ENCODE data around the gene ELP5. TPM values are rescaled to one million over a fixed set of nuclear protein-coding genes. Genes with fewer than 3 reads are reported as not detected.

Gene ELP5
- total RNA-seq, 1 donor from 2014 or later = 24.9 TPM

GRCh38 chr17:7222972-7223292 is 29.1 kb upstream of the ELP5 start:
- H3K27ac ChIP-seq (ENCODE audit: low read depth, low read length) = no peak overlapping the region
- TF ChIP-seq CTCF (IDR thresholded peaks at IDR 0.05; ENCODE audit: insufficient read depth, low read depth, low read length) (no peak), EZH2 (IDR thresholded peaks at IDR 0.05; ENCODE audit: insufficient read depth, low read length) (no peak)
- no peak overlapping the region for H3K9ac ChIP-seq (ENCODE audit: low read length)
- H3K4me3 ChIP-seq (ENCODE audit: insufficient read depth, low read depth, low read length) = no peak overlapping the region
- no peak for FAIRE-seq
- no peak overlapping the region for H3K4me2 ChIP-seq (ENCODE audit: low read length)
- H3K9me3 ChIP-seq (ENCODE audit: insufficient read depth, low read depth, low read length) = no peaks in the 10 kb centered on the region
- H3K4me1 Mint-ChIP-seq (ENCODE audit: low read depth, unreplicated experiment) = peaks cover 24% of the 10 kb centered on the region
- no peaks in the 10 kb centered on the region for H3K27me3 ChIP-seq (ENCODE audit: insufficient read depth, low read length)
- H3K9me3 Mint-ChIP-seq (ENCODE audit: unreplicated experiment) = no peaks in the 10 kb centered on the region
- peaks cover 60% of the 10 kb centered on the region for H4K20me1 ChIP-seq (ENCODE audit: insufficient read depth, low read length)
- no peak for DNase-seq (ENCODE audit: low read depth)
- no peak overlapping the region for H2AFZ ChIP-seq (ENCODE audit: low read depth, low read length)
- no peak overlapping the region for H3K27ac Mint-ChIP-seq (ENCODE audit: unreplicated experiment)
- peaks cover 13% of the 10 kb centered on the region for H3K36me3 ChIP-seq (ENCODE audit: insufficient read depth, low read length)
- peaks cover 24% of the 10 kb centered on the region for H3K36me3 Mint-ChIP-seq (ENCODE audit: low read depth, unreplicated experiment)
- H3K4me3 Mint-ChIP-seq (ENCODE audit: unreplicated experiment) = no peak overlapping the region
- H3K79me2 ChIP-seq (ENCODE audit: insufficient read depth, low read length) = peaks cover 36% of the 10 kb centered on the region
- H3K4me1 ChIP-seq (ENCODE audit: insufficient read depth, low read length) = peaks cover 19% of the 10 kb centered on the region
- H3K27me3 Mint-ChIP-seq (ENCODE audit: low read depth, unreplicated experiment) = no peaks in the 10 kb centered on the region

- Histone ChIP-seq H3K4me3 (ENCODE audit: insufficient read depth, low read depth, low read length) (no peak overlapping the region), H3K27ac (ENCODE audit: low read depth, low read length) (no peak overlapping the region), H3K4me1 (ENCODE audit: insufficient read depth, low read length) (peaks cover 17% of the 10 kb centered on the region), H3K36me3 (ENCODE audit: insufficient read depth, low read length) (peaks cover 16% of the 10 kb centered on the region), H4K20me1 (ENCODE audit: insufficient read depth, low read length) (peaks cover 64% of the 10 kb centered on the region), H3K9me3 (ENCODE audit: insufficient read depth, low read depth, low read length) (no peaks in the 10 kb centered on the region), H2AFZ (ENCODE audit: low read depth, low read length) (no peak overlapping the region), H3K79me2 (ENCODE audit: insufficient read depth, low read length) (peaks cover 36% of the 10 kb centered on the region), H3K4me2 (ENCODE audit: low read length) (no peak overlapping the region), H3K9ac (ENCODE audit: low read length) (peak overlapping the region; percentile 16), H3K27me3 (ENCODE audit: insufficient read depth, low read length) (no peaks in the 10 kb centered on the region)
- Mint-ChIP-seq H3K27me3 (ENCODE audit: low read depth, unreplicated experiment) (no peaks in the 10 kb centered on the region), H3K27ac (ENCODE audit: unreplicated experiment) (no peak overlapping the region), H3K36me3 (ENCODE audit: low read depth, unreplicated experiment) (peaks cover 28% of the 10 kb centered on the region), H3K4me3 (ENCODE audit: unreplicated experiment) (peak overlapping the region; percentile 47), H3K4me1 (ENCODE audit: low read depth, unreplicated experiment) (peaks cover 27% of the 10 kb centered on the region), H3K9me3 (ENCODE audit: unreplicated experiment) (no peaks in the 10 kb centered on the region)
- DNase-seq (ENCODE audit: low read depth) (no peak), FAIRE-seq (no peak)
- TF ChIP-seq CTCF (IDR thresholded peaks at IDR 0.05; ENCODE audit: insufficient read depth, low read depth, low read length) = no peak
- no peak for TF ChIP-seq EZH2 (IDR thresholded peaks at IDR 0.05; ENCODE audit: insufficient read depth, low read length)
Observed at GRCh38 chr17:7223375-7223774, 28.6 kb upstream of the ELP5 start.

- Mint-ChIP-seq H3K9me3 (ENCODE audit: unreplicated experiment) (no peaks in the 10 kb centered on the region), H3K27ac (ENCODE audit: unreplicated experiment) (no peak overlapping the region), H3K4me1 (ENCODE audit: low read depth, unreplicated experiment) (peaks cover 23% of the 10 kb centered on the region), H3K27me3 (ENCODE audit: low read depth, unreplicated experiment) (no peaks in the 10 kb centered on the region), H3K36me3 (ENCODE audit: low read depth, unreplicated experiment) (peaks cover 31% of the 10 kb centered on the region), H3K4me3 (ENCODE audit: unreplicated experiment) (peak overlapping the region; percentile 47)
- TF ChIP-seq EZH2 (IDR thresholded peaks at IDR 0.05; ENCODE audit: insufficient read depth, low read length) (no peak), CTCF (IDR thresholded peaks at IDR 0.05; ENCODE audit: insufficient read depth, low read depth, low read length) (no peak)
- no peak for FAIRE-seq
- peaks cover 17% of the 10 kb centered on the region for H3K4me1 ChIP-seq (ENCODE audit: insufficient read depth, low read length)
- no peak overlapping the region for H3K4me2 ChIP-seq (ENCODE audit: low read length)
- H4K20me1 ChIP-seq (ENCODE audit: insufficient read depth, low read length) = peaks cover 69% of the 10 kb centered on the region
- H3K4me3 ChIP-seq (ENCODE audit: insufficient read depth, low read depth, low read length) = no peak overlapping the region
- peaks cover 16% of the 10 kb centered on the region for H3K36me3 ChIP-seq (ENCODE audit: insufficient read depth, low read length)
- no peak overlapping the region for H3K27ac ChIP-seq (ENCODE audit: low read depth, low read length)
- no peak overlapping the region for H2AFZ ChIP-seq (ENCODE audit: low read depth, low read length)
- H3K9ac ChIP-seq (ENCODE audit: low read length) = no peak overlapping the region
- no peaks in the 10 kb centered on the region for H3K27me3 ChIP-seq (ENCODE audit: insufficient read depth, low read length)
- no peak for DNase-seq (ENCODE audit: low read depth)
- H3K79me2 ChIP-seq (ENCODE audit: insufficient read depth, low read length) = peaks cover 39% of the 10 kb centered on the region
- H3K9me3 ChIP-seq (ENCODE audit: insufficient read depth, low read depth, low read length) = no peaks in the 10 kb centered on the region
Observed at GRCh38 chr17:7224110-7224509, 27.9 kb upstream of the ELP5 start.
